ENCODE results near the gene UBAP2L.

DNA sequence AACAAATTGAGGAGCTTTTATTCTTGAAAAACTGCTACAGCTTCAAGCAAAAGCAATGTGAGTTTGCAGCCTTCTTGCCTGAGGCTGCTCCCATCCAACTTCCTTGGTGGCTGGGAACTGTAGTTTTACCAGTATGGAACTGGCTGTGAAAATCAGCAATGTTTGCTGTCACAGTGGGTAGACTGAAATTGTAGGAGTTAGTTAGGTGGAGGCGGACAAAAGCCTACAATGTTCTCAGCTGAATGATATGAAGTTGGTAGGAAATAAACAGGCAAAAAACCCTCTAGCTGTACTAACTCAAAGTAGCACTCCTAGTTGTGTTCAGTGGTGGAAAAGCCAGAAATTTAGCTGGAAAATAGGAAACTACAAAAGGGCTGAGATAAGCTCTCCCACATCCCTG, 70.2 kb downstream of the UBAP2L start:
- TF ChIP-seq CTCF (IDR thresholded peaks at IDR 0.05) = no peak
- TF ChIP-seq POLR2AphosphoS5 (IDR thresholded peaks at IDR 0.05) = no peak

Data from gastroesophageal sphincter (tissue), 3 donors.